ENCODE data around the gene RSPH6A.
"Not testable (repeated sequence)": the region's sequence is repeated elsewhere in the genome, so short reads cannot be mapped to it uniquely, and the experiment has no call there.

The RSPH6A gene

GRCh38 chr19:45753548-45753947, 61.6 kb downstream of the RSPH6A start:
- no peak for TF ChIP-seq CTCF (IDR thresholded peaks at IDR 0.05; ENCODE audit: control insufficient read depth, insufficient read depth, low read depth, low read length, missing control alignments)
- H3K4me3 ChIP-seq (ENCODE audit: control insufficient read depth, low read depth, low read length) = no peak overlapping the region
- DNase-seq (ENCODE audit: low read depth) = no peak

- no peak for TF ChIP-seq CTCF (IDR thresholded peaks at IDR 0.05; ENCODE audit: control insufficient read depth, insufficient read depth, low read depth, low read length, missing control alignments)
- no peak overlapping the region for H3K4me3 ChIP-seq (ENCODE audit: control insufficient read depth, low read depth, low read length)
Measured at GRCh38 chr19:45752639-45753038, 62.5 kb downstream of the RSPH6A start.

GRCh38 chr19:45751483-45751882, 63.6 kb downstream of the RSPH6A start:
- not testable (repeated sequence) for DNase-seq (ENCODE audit: low read depth); H3K4me3 ChIP-seq (ENCODE audit: control insufficient read depth, low read depth, low read length)

More at GRCh38 chr19:45752639-45753038, 62.5 kb downstream of the RSPH6A start:
- DNase-seq (ENCODE audit: low read depth) = no peak

GRCh38 chr19:45747513-45747912, 67.6 kb downstream of the RSPH6A start:
- TF ChIP-seq CTCF (IDR thresholded peaks at IDR 0.05; ENCODE audit: control insufficient read depth, insufficient read depth, low read depth, low read length, missing control alignments) = no peak
- DNase-seq (ENCODE audit: low read depth) = no peak
- H3K4me3 ChIP-seq (ENCODE audit: control insufficient read depth, low read depth, low read length) = no peak overlapping the region

GRCh38 chr19:45746866-45747265, 68.2 kb downstream of the RSPH6A start:
- no peak for DNase-seq (ENCODE audit: low read depth)

More at GRCh38 chr19:45746866-45747265, 68.2 kb downstream of the RSPH6A start:
- no peak overlapping the region for H3K4me3 ChIP-seq (ENCODE audit: control insufficient read depth, low read depth, low read length)
- TF ChIP-seq CTCF (IDR thresholded peaks at IDR 0.05; ENCODE audit: control insufficient read depth, insufficient read depth, low read depth, low read length, missing control alignments) = no peak
